ENCODE results near the gene SH3TC2. TPM values are rescaled to one million over a fixed set of nuclear protein-coding genes. Genes with fewer than 3 reads are reported as not detected.

SH3TC2 gene
- total and polyA plus RNA-seq, 10 of the 15 experiments (the other 5 are each of a cell fraction or from before 2014, with no cell fraction given), result not detected

DNA sequence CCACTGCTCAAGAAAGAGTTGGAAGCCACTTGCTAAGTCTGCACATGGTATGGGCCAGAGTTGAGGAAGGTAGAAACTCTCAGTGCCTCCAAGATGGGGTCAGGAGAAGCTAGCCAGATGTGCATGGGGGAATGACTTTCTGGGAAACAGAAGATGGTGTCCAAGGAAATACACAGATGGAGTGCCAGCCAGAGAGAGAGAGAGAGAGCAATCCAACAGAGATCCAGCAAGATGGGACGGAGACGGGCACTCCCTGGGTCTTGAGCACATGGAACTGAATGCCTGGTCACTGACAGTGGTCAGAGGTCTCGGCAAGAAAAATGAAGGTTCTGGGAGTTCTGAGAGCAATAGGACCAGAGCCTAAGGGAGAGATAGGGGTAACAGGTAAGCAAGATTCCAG lies 82.1 kb downstream of the SH3TC2 start:
- DNase-seq (ENCODE audit: low read depth, low spot score), result no peak
- no peak overlapping the region for H2AFZ ChIP-seq (ENCODE audit: control insufficient read depth, low read depth, low read length)
- no peaks in the 10 kb centered on the region for H3K79me2 ChIP-seq (ENCODE audit: control insufficient read depth, insufficient read depth, low read length)
- no peaks in the 10 kb centered on the region for H3K4me1 ChIP-seq (ENCODE audit: control insufficient read depth, insufficient read depth, low read length)
- ChIA-PET POLR2A (no interaction called here), CTCF (interaction anchor here (0.6 to 5.3 kb wide), 6 partner anchors 14 to 751 kb away, joined by 3 to 27 read pairs (median 5); no protein-coding TSS in a partner anchor), RAD21 (ENCODE audit: unreplicated experiment) (interaction anchor here (1.2 to 1.5 kb wide), 2 partner anchors 9 to 23 kb away, joined by 3 read pairs; no protein-coding TSS in a partner anchor), SMC1A (ENCODE audit: uncharacterized antibody, unreplicated experiment) (interaction anchor here (1.1 kb wide), 1 partner anchor 23 kb away, joined by 3 read pairs; no protein-coding TSS in a partner anchor)
- H3K9ac ChIP-seq (ENCODE audit: control insufficient read depth, insufficient read depth, low read length), result no peak overlapping the region
- in situ Hi-C loops (cut with MboI), result no loop called here
- WGBS (ENCODE audit: insufficient coverage, insufficient replicate concordance, low lambda C conversion rate, missing lambda C conversion rate), result 29% methylated on average over 3 of the region's 3 CpGs
- ATAC-seq, result no peak
- H3K36me3 ChIP-seq (ENCODE audit: control insufficient read depth in 2 of 2, insufficient read depth in 2 of 2, low read length in 1 of 2), result no peaks in the 10 kb centered on the region
- H3K9me3 ChIP-seq (replicated peaks; ENCODE audit: control insufficient read depth, insufficient read depth, low read length), result no peaks in the 10 kb centered on the region
- FAIRE-seq, result no peak
- no peak overlapping the region for H3K27ac ChIP-seq (ENCODE audit: control insufficient read depth, insufficient read depth)
- no peak overlapping the region for H3K4me3 ChIP-seq
- BruUV-seq (replicated peaks), result no TSS peak
- H3K27me3 ChIP-seq (replicated peaks in 1 of 2; ENCODE audit: control insufficient read depth in 2 of 2, insufficient read depth in 2 of 2, low read length in 1 of 2), result peaks cover 1 to 4% of the 10 kb centered on the region in 2 experiments; a peak in 2 of 4 replicates
- H3K4me2 ChIP-seq (ENCODE audit: control insufficient read depth, insufficient read depth), result no peak overlapping the region
- intact Hi-C loops (cut with micrococcal nuclease; ENCODE audit: unreplicated experiment), result no loop called here
- H4K20me1 ChIP-seq (ENCODE audit: control insufficient read depth, insufficient read depth), result no peaks in the 10 kb centered on the region
- no peak for TF ChIP-seq TCF3 (IDR thresholded peaks at IDR 0.05; ENCODE audit: borderline replicate concordance, insufficient read depth, low read depth, low read length)
- TF ChIP-seq, protein P1, sequence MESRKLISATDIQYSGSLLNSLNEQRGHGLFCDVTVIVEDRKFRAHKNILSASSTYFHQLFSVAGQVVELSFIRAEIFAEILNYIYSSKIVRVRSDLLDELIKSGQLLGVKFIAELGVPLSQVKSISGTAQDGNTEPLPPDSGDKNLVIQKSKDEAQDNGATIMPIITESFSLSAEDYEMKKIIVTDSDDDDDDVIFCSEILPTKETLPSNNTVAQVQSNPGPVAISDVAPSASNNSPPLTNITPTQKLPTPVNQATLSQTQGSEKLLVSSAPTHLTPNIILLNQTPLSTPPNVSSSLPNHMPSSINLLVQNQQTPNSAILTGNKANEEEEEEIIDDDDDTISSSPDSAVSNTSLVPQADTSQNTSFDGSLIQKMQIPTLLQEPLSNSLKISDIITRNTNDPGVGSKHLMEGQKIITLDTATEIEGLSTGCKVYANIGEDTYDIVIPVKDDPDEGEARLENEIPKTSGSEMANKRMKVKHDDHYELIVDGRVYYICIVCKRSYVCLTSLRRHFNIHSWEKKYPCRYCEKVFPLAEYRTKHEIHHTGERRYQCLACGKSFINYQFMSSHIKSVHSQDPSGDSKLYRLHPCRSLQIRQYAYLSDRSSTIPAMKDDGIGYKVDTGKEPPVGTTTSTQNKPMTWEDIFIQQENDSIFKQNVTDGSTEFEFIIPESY (IDR thresholded peaks at IDR 0.05), result no peak
- TF ChIP-seq CHD1 (IDR thresholded peaks at IDR 0.05; ENCODE audit: low read depth, low read length), result no peak
- TF ChIP-seq HDGF (IDR thresholded peaks at IDR 0.05), result no peak
- TF ChIP-seq ZNF274 (IDR thresholded peaks at IDR 0.05; ENCODE audit: insufficient read depth, insufficient read length), result no peak
- no peak for TF ChIP-seq ZNF622 (IDR thresholded peaks at IDR 0.05)
- TF ChIP-seq BACH1 (IDR thresholded peaks at IDR 0.05; ENCODE audit: borderline replicate concordance), result no peak
- TF ChIP-seq, protein P2, sequence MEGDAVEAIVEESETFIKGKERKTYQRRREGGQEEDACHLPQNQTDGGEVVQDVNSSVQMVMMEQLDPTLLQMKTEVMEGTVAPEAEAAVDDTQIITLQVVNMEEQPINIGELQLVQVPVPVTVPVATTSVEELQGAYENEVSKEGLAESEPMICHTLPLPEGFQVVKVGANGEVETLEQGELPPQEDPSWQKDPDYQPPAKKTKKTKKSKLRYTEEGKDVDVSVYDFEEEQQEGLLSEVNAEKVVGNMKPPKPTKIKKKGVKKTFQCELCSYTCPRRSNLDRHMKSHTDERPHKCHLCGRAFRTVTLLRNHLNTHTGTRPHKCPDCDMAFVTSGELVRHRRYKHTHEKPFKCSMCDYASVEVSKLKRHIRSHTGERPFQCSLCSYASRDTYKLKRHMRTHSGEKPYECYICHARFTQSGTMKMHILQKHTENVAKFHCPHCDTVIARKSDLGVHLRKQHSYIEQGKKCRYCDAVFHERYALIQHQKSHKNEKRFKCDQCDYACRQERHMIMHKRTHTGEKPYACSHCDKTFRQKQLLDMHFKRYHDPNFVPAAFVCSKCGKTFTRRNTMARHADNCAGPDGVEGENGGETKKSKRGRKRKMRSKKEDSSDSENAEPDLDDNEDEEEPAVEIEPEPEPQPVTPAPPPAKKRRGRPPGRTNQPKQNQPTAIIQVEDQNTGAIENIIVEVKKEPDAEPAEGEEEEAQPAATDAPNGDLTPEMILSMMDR (IDR thresholded peaks at IDR 0.05 in 2 of 3, conservative IDR thresholded peaks at IDR 0.05 in 1 of 3; ENCODE audit: control insufficient read depth in 2 of 3, extremely low read depth in 1 of 3, insufficient read depth in 1 of 3, low read depth in 3 of 3, low read length in 3 of 3), result no peak
- no peak for TF ChIP-seq SIX5 (IDR thresholded peaks at IDR 0.05; ENCODE audit: low read depth, low read length, severe bottlenecking)
- TF ChIP-seq, protein P3, sequence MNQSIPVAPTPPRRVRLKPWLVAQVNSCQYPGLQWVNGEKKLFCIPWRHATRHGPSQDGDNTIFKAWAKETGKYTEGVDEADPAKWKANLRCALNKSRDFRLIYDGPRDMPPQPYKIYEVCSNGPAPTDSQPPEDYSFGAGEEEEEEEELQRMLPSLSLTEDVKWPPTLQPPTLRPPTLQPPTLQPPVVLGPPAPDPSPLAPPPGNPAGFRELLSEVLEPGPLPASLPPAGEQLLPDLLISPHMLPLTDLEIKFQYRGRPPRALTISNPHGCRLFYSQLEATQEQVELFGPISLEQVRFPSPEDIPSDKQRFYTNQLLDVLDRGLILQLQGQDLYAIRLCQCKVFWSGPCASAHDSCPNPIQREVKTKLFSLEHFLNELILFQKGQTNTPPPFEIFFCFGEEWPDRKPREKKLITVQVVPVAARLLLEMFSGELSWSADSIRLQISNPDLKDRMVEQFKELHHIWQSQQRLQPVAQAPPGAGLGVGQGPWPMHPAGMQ (IDR thresholded peaks at IDR 0.05; ENCODE audit: borderline replicate concordance), result no peak
- no peak for TF ChIP-seq ASH2L (IDR thresholded peaks at IDR 0.05; ENCODE audit: borderline replicate concordance, low read depth)
- TF ChIP-seq MTA3 (IDR thresholded peaks at IDR 0.05; ENCODE audit: borderline replicate concordance, low read length), result no peak
- TF ChIP-seq IKZF2 (IDR thresholded peaks at IDR 0.05), result no peak
- TF ChIP-seq, protein P4, sequence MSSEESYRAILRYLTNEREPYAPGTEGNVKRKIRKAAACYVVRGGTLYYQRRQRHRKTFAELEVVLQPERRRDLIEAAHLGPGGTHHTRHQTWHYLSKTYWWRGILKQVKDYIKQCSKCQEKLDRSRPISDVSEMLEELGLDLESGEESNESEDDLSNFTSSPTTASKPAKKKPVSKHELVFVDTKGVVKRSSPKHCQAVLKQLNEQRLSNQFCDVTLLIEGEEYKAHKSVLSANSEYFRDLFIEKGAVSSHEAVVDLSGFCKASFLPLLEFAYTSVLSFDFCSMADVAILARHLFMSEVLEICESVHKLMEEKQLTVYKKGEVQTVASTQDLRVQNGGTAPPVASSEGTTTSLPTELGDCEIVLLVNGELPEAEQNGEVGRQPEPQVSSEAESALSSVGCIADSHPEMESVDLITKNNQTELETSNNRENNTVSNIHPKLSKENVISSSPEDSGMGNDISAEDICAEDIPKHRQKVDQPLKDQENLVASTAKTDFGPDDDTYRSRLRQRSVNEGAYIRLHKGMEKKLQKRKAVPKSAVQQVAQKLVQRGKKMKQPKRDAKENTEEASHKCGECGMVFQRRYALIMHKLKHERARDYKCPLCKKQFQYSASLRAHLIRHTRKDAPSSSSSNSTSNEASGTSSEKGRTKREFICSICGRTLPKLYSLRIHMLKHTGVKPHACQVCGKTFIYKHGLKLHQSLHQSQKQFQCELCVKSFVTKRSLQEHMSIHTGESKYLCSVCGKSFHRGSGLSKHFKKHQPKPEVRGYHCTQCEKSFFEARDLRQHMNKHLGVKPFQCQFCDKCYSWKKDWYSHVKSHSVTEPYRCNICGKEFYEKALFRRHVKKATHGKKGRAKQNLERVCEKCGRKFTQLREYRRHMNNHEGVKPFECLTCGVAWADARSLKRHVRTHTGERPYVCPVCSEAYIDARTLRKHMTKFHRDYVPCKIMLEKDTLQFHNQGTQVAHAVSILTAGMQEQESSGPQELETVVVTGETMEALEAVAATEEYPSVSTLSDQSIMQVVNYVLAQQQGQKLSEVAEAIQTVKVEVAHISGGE (CRISPR knock-in tag; IDR thresholded peaks at IDR 0.05), result no peak

All from GM12878 (cell line).